Endothelial cell of umbilical vein (primary cell): ENCODE results near the gene TMEM131. TPM values are rescaled to one million over a fixed set of nuclear protein-coding genes. Genes with fewer than 3 reads are reported as not detected.

Experiments used
- BruUV-seq: library from RNA; stranded (reverse); fragments of 400-500 nt; replicated peaks from 2 replicates; lab custom pipeline; 2021; lab: Mats Ljungman, UMichigan
- CTCF ChIA-PET: fragments of 300-600, 350-600 bp; sonication (Branson Sonifier 250); formaldehyde crosslinking; loops from one replicate; lab custom pipeline; 2021; ENCODE audit warnings: antibody characterized with exemption, inconsistent platforms; lab: Charles Lee
- POLR2A ChIA-PET: fragments of 300-600, 350-600 bp; sonication (Branson Sonifier 250); formaldehyde crosslinking; loops from one replicate; lab custom pipeline; 2021; ENCODE audit warnings: antibody characterized with exemption, inconsistent platforms; lab: Charles Lee
- DNase-seq: peaks from one replicate; pipeline ENCODE4 v3.0.0-alpha.2; 2011; ENCODE audit warnings: low read depth, low spot score
- FAIRE-seq: peaks from 2 replicates; lab custom pipeline; 2011; peaks lifted over from hg19 to GRCh38; lab: Jason Lieb, UNC
- H2AFZ ChIP-seq: 2 replicates; pipeline ENCODE4 v1.6.0; 2012; ENCODE audit warnings: low read depth, low read length, control low read depth, inconsistent platforms
- H3K27ac ChIP-seq: 2 replicates; pipeline ENCODE4 v1.5.1; 2011; ENCODE audit warnings: low read depth, mild to moderate bottlenecking, control low read depth, low read length, moderate library complexity; ENCODE audit not compliant: insufficient read depth
- H3K27me3 ChIP-seq, 2 experiments: 2 replicates each; pipeline versions ENCODE4 v1.6.0 to v1.6.1; 2011; ENCODE audit warnings: low read length in 2 of 2, mixed read lengths in 1 of 2; ENCODE audit not compliant: control insufficient read depth in 2 of 2, insufficient read depth in 2 of 2
- H3K36me3 ChIP-seq, 2 experiments: 2 replicates in 1 of 2; 3 replicates in 1 of 2; pipeline ENCODE4 v1.5.1; 2011; ENCODE audit warnings: low read length in 2 of 2, mild to moderate bottlenecking in 1 of 2, moderate library complexity in 1 of 2; ENCODE audit not compliant: control insufficient read depth in 2 of 2, insufficient read depth in 2 of 2; ENCODE audit errors: extremely low read depth in 1 of 2
- H3K4me1 ChIP-seq: 3 replicates; pipeline ENCODE4 v1.5.1; 2011; ENCODE audit warnings: mild to moderate bottlenecking, low read length; ENCODE audit not compliant: control insufficient read depth, insufficient read depth; ENCODE audit errors: extremely low read depth
- H3K4me2 ChIP-seq: 2 replicates; pipeline ENCODE4 v1.6.1; 2011; ENCODE audit warnings: low read length, control low read depth, mixed read lengths; ENCODE audit not compliant: insufficient read depth
- H3K4me3 ChIP-seq, 3 experiments: fragments of 200-600 bp in 1 of 3; sonication (generic), shearing (Covaris generic) in 1 of 3; replicated peaks in 1 of 3; 2 replicates each; pipeline ENCODE4 v1.5.1; 2011 to 2016; ENCODE audit warnings: control low read depth in 3 of 3, low read length in 3 of 3, mild to moderate bottlenecking in 2 of 3, inconsistent platforms in 1 of 3, low read depth in 1 of 3, moderate library complexity in 1 of 3; ENCODE audit not compliant: insufficient read depth in 1 of 3
- H3K79me2 ChIP-seq: 2 replicates; pipeline ENCODE4 v1.6.0; 2012; ENCODE audit warnings: low read length, inconsistent platforms; ENCODE audit not compliant: control insufficient read depth, insufficient read depth
- H3K9ac ChIP-seq: replicated peaks from 2 replicates; pipeline ENCODE3; 2011; ENCODE audit warnings: low read length, control low read depth; ENCODE audit not compliant: insufficient read depth; ENCODE audit errors: extremely low read depth
- H3K9me1 ChIP-seq: replicated peaks from 3 replicates; pipeline ENCODE4 v1.6.0; 2011; ENCODE audit warnings: mild to moderate bottlenecking, low read length; ENCODE audit not compliant: control insufficient read depth, insufficient read depth; ENCODE audit errors: extremely low read depth
- H3K9me3 ChIP-seq: replicated peaks from 2 replicates; pipeline ENCODE4 v1.5.1; 2012; ENCODE audit warnings: low read length, inconsistent platforms; ENCODE audit not compliant: control insufficient read depth, insufficient read depth
- H4K20me1 ChIP-seq: replicated peaks from 2 replicates; pipeline ENCODE3; 2011; ENCODE audit warnings: mild to moderate bottlenecking, low read length; ENCODE audit not compliant: control insufficient read depth, insufficient read depth; ENCODE audit errors: extremely low read depth
- EZH2 ChIP-seq: IDR thresholded peaks from 2 replicates; pipeline ENCODE4 v1.6.1; 2012; ENCODE audit warnings: borderline replicate concordance, low read depth, mild to moderate bottlenecking, moderate library complexity, low read length, inconsistent platforms; ENCODE audit not compliant: severe bottlenecking
- JUN ChIP-seq: IDR thresholded peaks from 2 replicates; pipeline ENCODE4 v1.6.1; 2011; ENCODE audit warnings: borderline replicate concordance, low read depth; ENCODE audit not compliant: insufficient read length, insufficient read depth
- MAX ChIP-seq: IDR thresholded peaks from 2 replicates; pipeline ENCODE4 v1.6.1; 2011; ENCODE audit not compliant: insufficient read depth, insufficient read length
- POLR2A ChIP-seq: IDR thresholded peaks from 2 replicates; pipeline ENCODE4 v1.6.1; 2012; ENCODE audit warnings: low read depth, mild to moderate bottlenecking, control low read depth, low read length
- POLR2AphosphoS5 ChIP-seq: IDR thresholded peaks from 2 replicates; pipeline ENCODE4 v1.6.1; 2012; ENCODE audit warnings: low read depth, mild to moderate bottlenecking, control low read depth, low read length, moderate library complexity; ENCODE audit not compliant: insufficient read depth
- dilution Hi-C: fragments of 300-500 bp; cut with MboI; formaldehyde crosslinking; loops from one replicate; pipeline ENCODE4 v1.15.0; 2019; ENCODE audit warnings: low sequenced_read_pairs; ENCODE audit not compliant: extremely low pct_ligation_motif_present
- intact Hi-C: fragments of 100-400 bp; cut with micrococcal nuclease; formaldehyde crosslinking; loops from one replicate; pipeline ENCODE4 v1.10.0; 2022
- polyA plus RNA-seq, 4 experiments: library from polyadenylated mRNA; depleted of rRNA in 3 of 4; stranded (reverse) in 3 of 4; unstranded in 1 of 4; fragments of >200 nt; gene quantifications; 2 replicates each; pipeline versions ENCODE4 v1.2.1 to v1.2.3, GENCODE V29; 2011 to 2012; ENCODE audit warnings: missing spikeins in 1 of 4
- total RNA-seq: library from RNA; stranded (reverse); gene quantifications from 2 replicates; pipeline ENCODE4 v1.2.3, GENCODE V29; 2021

The TMEM131 gene
- total and polyA plus RNA-seq, 2 donors (not counting 3 experiments of a cell fraction or from before 2014, with no cell fraction given) = 12.2 to 28.6 TPM

- BruUV-seq = no TSS peak
- no peak for FAIRE-seq
- dilution Hi-C loops (no loop called here), intact Hi-C loops (no loop called here)
- ChIA-PET POLR2A (no interaction called here), CTCF (no interaction called here)
- no peaks in the 10 kb centered on the region for H4K20me1 ChIP-seq
- no peak for DNase-seq
- H3K9ac ChIP-seq = no peak overlapping the region
- H2AFZ ChIP-seq = no peak overlapping the region
- peak; percentile 5 for TF ChIP-seq JUN
- no peak for TF ChIP-seq EZH2
- H3K36me3 ChIP-seq = no peaks in the 10 kb centered on the region
- H3K79me2 ChIP-seq = no peaks in the 10 kb centered on the region
- no peak overlapping the region for H3K27ac ChIP-seq
- no peaks in the 10 kb centered on the region for H3K9me3 ChIP-seq
- H3K4me3 ChIP-seq = no peak overlapping the region
- peaks cover 5 to 8% of the 10 kb centered on the region in 2 experiments for H3K27me3 ChIP-seq
- no peak overlapping the region for H3K4me2 ChIP-seq
- H3K9me1 ChIP-seq = no peaks in the 10 kb centered on the region
- H3K4me1 ChIP-seq = no peaks in the 10 kb centered on the region
Measured at GRCh38 chr2:98040331-98040939, 44.7 kb upstream of the TMEM131 start.

- CTCF ChIA-PET = no interaction called here
- FAIRE-seq = no peak
- dilution Hi-C loops = no loop called here
Measured at GRCh38 chr2:98039085-98039756, 43.5 kb upstream of the TMEM131 start.

More at GRCh38 chr2:98039085-98039756, 43.5 kb upstream of the TMEM131 start:
- Histone ChIP-seq H3K9me1 (no peaks in the 10 kb centered on the region), H3K9ac (no peak overlapping the region), H3K27me3 (peaks cover 5 to 8% of the 10 kb centered on the region in 2 experiments), H3K4me2 (no peak overlapping the region), H4K20me1 (no peaks in the 10 kb centered on the region), H3K4me1 (no peaks in the 10 kb centered on the region), H3K79me2 (no peaks in the 10 kb centered on the region), H3K36me3 (no peaks in the 10 kb centered on the region), H3K27ac (no peak overlapping the region), H3K4me3 (no peak overlapping the region), H2AFZ (no peak overlapping the region), H3K9me3 (no peaks in the 10 kb centered on the region)
- no TSS peak for BruUV-seq
- no peak for TF ChIP-seq MAX
- no peak for TF ChIP-seq POLR2A
- TF ChIP-seq POLR2AphosphoS5 = no peak
- POLR2A ChIA-PET = no interaction called here
- intact Hi-C loops = no loop called here
- no peak for DNase-seq
